Measurements from ENCODE around the gene TEFM.

TEFM gene

DNA sequence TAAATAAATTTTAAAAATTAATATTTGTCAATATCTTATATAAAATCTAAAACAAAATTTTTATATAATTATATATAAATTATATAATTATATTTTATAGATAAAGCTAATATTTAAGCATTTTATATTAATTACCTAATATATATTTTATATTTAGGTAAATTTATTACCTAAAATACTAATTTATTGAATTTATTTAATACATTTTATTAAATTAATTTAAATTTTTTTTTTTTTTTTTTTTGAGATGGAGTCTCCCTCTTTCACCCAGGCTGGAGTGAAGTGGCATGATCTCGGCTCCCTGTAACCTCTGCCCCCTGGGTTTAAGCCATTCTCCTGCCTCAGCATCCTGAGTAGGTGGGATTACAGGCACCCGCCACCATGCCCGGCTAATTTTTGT, 51.9 kb downstream of the TEFM start:
- H3K9ac ChIP-seq (ENCODE audit: insufficient read length, low read depth) = no peak overlapping the region
- H3K36me3 ChIP-seq (ENCODE audit: insufficient read depth, insufficient read length, low read length) = peaks cover 45% of the 10 kb centered on the region
- H3K27me3 ChIP-seq (ENCODE audit: insufficient read depth, insufficient read length) = no peaks in the 10 kb centered on the region
- no peak overlapping the region for H3K4me3 ChIP-seq (ENCODE audit: insufficient read length, low read depth)
- H3K9me3 ChIP-seq (ENCODE audit: insufficient read depth, low read length) = no peaks in the 10 kb centered on the region
- TF ChIP-seq SUZ12 (IDR thresholded peaks at IDR 0.05; ENCODE audit: extremely low read depth, insufficient read depth, insufficient read length) = no peak
- H3K4me1 ChIP-seq (ENCODE audit: insufficient read depth, insufficient read length) = no peaks in the 10 kb centered on the region
- DNase-seq (ENCODE audit: low read depth, low spot score) = no peak

Measured in NT2/D1 (cell line).